Measurements from ENCODE around the gene UGT1A3. TPM values are rescaled to one million over a fixed set of nuclear protein-coding genes. Genes with fewer than 3 reads are reported as not detected.

Gene UGT1A3
- total and polyA plus RNA-seq, 10 of the 15 experiments (the other 5 are each of a cell fraction or from before 2014, with no cell fraction given): not detected

DNA sequence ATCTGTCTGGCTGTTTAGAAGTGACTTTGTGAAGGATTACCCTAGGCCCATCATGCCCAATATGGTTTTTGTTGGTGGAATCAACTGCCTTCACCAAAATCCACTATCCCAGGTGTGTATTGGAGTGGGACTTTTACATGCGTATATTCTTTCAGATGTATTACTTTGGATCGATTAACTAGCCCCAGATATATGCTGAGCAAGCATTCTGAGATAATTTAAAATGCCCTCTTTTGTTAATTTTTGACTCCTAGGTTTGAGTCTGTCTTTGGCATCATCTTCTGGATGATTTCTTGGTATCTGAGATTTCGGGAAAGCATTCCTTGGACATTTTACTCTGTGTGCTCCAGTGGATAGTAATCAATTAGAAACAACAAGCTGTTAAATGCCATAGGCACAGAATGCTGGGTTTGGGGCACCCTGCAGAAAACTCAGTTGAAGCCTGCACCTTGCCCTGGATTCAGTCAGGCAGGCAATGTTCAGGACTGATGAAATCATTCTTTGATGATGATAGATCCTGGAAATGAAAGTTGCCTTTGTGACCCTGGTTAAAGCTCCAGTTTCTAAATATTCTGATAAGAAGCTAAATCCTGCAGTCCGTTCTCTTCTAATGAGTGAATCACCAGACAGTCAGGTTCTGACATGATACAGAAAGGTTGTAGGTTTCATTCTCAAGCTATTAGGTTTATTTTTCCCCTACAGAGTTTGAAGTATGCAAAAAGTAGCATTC is 32.4 kb downstream of the UGT1A3 start (continued):
- no peak for TF ChIP-seq ATF7 (IDR thresholded peaks at IDR 0.05; ENCODE audit: low read depth)
- TF ChIP-seq KLF5 (IDR thresholded peaks at IDR 0.05; ENCODE audit: partially characterized antibody): no peak
- TF ChIP-seq SUPT20H (IDR thresholded peaks at IDR 0.05; ENCODE audit: borderline replicate concordance, control insufficient read depth, low read depth, low read length): no peak
- no peak for TF ChIP-seq BACH1 (IDR thresholded peaks at IDR 0.05; ENCODE audit: borderline replicate concordance)
- no peak for TF ChIP-seq SPI1 (IDR thresholded peaks at IDR 0.05; ENCODE audit: borderline replicate concordance, insufficient read depth, low read depth, low read length)
- TF ChIP-seq CHD2 (IDR thresholded peaks at IDR 0.05; ENCODE audit: borderline replicate concordance, low read depth, low read length): no peak

DNA sequence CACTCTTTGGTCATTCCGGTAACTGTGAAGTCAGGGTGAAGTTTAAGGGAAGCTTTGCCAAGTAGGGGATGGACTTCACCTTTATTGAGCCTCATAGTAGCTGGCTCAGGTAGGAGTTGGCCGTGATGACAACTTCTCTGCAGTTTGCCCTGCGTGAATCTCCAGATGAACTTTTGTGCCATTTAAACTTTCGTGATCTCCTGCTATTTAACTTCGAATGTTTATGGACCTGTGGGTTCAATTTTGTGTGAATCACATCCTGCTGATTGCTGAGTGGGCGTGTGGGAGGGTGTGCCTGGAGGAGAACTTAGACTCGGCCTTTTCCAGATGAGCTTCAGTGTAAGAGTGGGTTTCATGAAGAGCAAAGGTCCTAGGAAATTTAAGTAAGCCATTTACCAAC is 35.4 kb downstream of the UGT1A3 start:
- intact Hi-C loops (cut with micrococcal nuclease; ENCODE audit: unreplicated experiment) (no loop called here), in situ Hi-C loops (cut with MboI) (no loop called here)
- RAD21 ChIA-PET (ENCODE audit: unreplicated experiment): no interaction called here
- H3K9ac ChIP-seq (ENCODE audit: control insufficient read depth, insufficient read depth, low read length): no peak overlapping the region
- 13% methylated on average over 7 of the region's 7 CpGs for WGBS (ENCODE audit: insufficient coverage, insufficient replicate concordance, low lambda C conversion rate, missing lambda C conversion rate)
- FAIRE-seq (no peak), DNase-seq (ENCODE audit: low read depth, low spot score) (no peak), ATAC-seq (no peak)
- TF ChIP-seq CEBPB (IDR thresholded peaks at IDR 0.05; ENCODE audit: borderline replicate concordance in 1 of 2, low read depth in 2 of 2, low read length in 2 of 2) (no peak), BHLHE40 (IDR thresholded peaks at IDR 0.05; ENCODE audit: borderline replicate concordance in 1 of 2, low read depth in 2 of 2, low read length in 1 of 2) (no peak), ZNF274 (IDR thresholded peaks at IDR 0.05; ENCODE audit: insufficient read depth, insufficient read length) (no peak), EGR1 (IDR thresholded peaks at IDR 0.05; ENCODE audit: borderline replicate concordance in 1 of 2, low read depth in 2 of 2, low read length in 2 of 2) (no peak), FOXK2 (IDR thresholded peaks at IDR 0.05) (no peak)
- TF ChIP-seq, protein P1, sequence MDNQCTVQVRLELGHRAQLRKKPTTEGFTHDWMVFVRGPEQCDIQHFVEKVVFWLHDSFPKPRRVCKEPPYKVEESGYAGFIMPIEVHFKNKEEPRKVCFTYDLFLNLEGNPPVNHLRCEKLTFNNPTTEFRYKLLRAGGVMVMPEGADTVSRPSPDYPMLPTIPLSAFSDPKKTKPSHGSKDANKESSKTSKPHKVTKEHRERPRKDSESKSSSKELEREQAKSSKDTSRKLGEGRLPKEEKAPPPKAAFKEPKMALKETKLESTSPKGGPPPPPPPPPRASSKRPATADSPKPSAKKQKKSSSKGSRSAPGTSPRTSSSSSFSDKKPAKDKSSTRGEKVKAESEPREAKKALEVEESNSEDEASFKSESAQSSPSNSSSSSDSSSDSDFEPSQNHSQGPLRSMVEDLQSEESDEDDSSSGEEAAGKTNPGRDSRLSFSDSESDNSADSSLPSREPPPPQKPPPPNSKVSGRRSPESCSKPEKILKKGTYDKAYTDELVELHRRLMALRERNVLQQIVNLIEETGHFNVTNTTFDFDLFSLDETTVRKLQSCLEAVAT (IDR thresholded peaks at IDR 0.05): no peak
- TF ChIP-seq, protein P2, sequence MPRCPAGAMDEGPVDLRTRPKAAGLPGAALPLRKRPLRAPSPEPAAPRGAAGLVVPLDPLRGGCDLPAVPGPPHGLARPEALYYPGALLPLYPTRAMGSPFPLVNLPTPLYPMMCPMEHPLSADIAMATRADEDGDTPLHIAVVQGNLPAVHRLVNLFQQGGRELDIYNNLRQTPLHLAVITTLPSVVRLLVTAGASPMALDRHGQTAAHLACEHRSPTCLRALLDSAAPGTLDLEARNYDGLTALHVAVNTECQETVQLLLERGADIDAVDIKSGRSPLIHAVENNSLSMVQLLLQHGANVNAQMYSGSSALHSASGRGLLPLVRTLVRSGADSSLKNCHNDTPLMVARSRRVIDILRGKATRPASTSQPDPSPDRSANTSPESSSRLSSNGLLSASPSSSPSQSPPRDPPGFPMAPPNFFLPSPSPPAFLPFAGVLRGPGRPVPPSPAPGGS (IDR thresholded peaks at IDR 0.05; ENCODE audit: borderline replicate concordance, insufficient read depth, low read depth, low read length, poor library complexity, severe bottlenecking): no peak
- H3K4me3 ChIP-seq: no peak overlapping the region
- POLR2A ChIA-PET: no interaction called here
- peaks cover 0 to 3% of the 10 kb centered on the region in 2 experiments; a peak in 1 of 4 replicates for H3K27me3 ChIP-seq (replicated peaks in 1 of 2; ENCODE audit: control insufficient read depth in 2 of 2, insufficient read depth in 2 of 2, low read length in 1 of 2)
- no TSS peak for BruUV-seq (replicated peaks)
- no peaks in the 10 kb centered on the region for H3K36me3 ChIP-seq (ENCODE audit: control insufficient read depth in 2 of 2, insufficient read depth in 2 of 2, low read length in 1 of 2)
- H2AFZ ChIP-seq (ENCODE audit: control insufficient read depth, low read depth, low read length): no peak overlapping the region
- no peaks in the 10 kb centered on the region for H3K79me2 ChIP-seq (ENCODE audit: control insufficient read depth, insufficient read depth, low read length)
- no peak overlapping the region for H3K4me2 ChIP-seq (ENCODE audit: control insufficient read depth, insufficient read depth)
- no peaks in the 10 kb centered on the region for H4K20me1 ChIP-seq (ENCODE audit: control insufficient read depth, insufficient read depth)
- H3K27ac ChIP-seq (ENCODE audit: control insufficient read depth, insufficient read depth): no peak overlapping the region
- SMC1A ChIA-PET (ENCODE audit: uncharacterized antibody, unreplicated experiment): no interaction called here
- H3K9me3 ChIP-seq (replicated peaks; ENCODE audit: control insufficient read depth, insufficient read depth, low read length): no peaks in the 10 kb centered on the region
- CTCF ChIA-PET: no interaction called here
- H3K4me1 ChIP-seq (ENCODE audit: control insufficient read depth, insufficient read depth, low read length): no peaks in the 10 kb centered on the region

Data from GM12878 (cell line).